ENCODE results near the gene EXOC5. TPM values are rescaled to one million over a fixed set of nuclear protein-coding genes. Genes with fewer than 3 reads are reported as not detected.

Gene EXOC5
- total and polyA plus RNA-seq, 9 donors = 37.8 to 64.7 (median 57.9) TPM

DNA sequence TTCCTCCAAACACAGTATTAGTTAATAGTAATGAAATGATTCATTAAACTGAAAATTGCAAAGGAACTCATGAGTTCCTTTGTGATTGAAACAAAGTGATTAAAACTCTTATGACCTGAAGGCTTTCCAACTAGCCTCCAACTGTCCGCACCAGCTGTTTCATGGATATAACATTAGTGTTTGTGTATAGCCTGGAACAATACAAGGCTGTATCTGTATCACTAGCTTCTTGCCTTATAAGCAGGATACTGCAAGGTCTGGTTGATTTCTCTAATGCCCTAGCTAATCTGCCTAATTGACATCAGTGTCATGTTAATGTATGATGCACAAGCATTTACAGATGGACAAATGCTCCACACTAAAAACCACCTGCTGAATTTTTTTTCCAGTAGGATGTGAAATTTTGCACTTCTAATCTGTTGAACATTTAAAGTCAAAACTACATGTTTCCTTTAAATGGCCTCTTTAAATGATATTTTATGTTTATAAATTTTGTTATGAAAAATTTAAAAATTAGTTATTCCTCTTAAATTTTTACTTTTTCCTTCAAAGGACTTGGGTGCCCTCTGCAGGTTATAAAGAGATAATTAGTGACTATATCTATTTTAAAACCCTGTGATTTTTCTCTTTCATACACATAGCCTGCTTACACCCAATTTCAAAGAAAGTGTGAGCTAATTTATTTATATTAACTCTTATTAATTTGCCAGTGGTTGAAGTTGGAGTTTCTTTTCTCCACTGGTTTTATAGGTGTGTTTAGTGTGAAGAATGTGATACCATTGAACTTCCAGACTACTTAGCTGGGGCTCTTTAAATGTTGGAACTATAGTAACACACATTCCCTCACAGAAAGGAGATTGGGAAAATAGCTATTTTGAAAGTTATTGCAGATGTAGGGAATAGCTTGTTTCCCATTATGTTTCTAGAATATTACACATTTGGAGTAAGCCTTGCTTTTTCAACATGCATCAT is 25.4 kb upstream of the EXOC5 start:
- no peaks in the 10 kb centered on the region for H3K4me1 ChIP-seq (ENCODE audit: control insufficient read depth, insufficient read depth, low read length)
- no CpG with 5 or more reads among the region's 1 CpG for WGBS (ENCODE audit: insufficient coverage)
- H3K4me3 ChIP-seq (ENCODE audit: low read length) = no peak overlapping the region
- peak; percentile 12 for DNase-seq
- H3K36me3 ChIP-seq (ENCODE audit: control insufficient read depth, insufficient read depth, low read length) = no peaks in the 10 kb centered on the region
- no peaks in the 10 kb centered on the region for H3K27me3 ChIP-seq (ENCODE audit: control insufficient read depth, insufficient read depth, low read length)
- H3K9me3 ChIP-seq (replicated peaks; ENCODE audit: control insufficient read depth, low read depth, low read length) = no peaks in the 10 kb centered on the region
- H3K27ac ChIP-seq (ENCODE audit: low read length) = no peak overlapping the region

DNA sequence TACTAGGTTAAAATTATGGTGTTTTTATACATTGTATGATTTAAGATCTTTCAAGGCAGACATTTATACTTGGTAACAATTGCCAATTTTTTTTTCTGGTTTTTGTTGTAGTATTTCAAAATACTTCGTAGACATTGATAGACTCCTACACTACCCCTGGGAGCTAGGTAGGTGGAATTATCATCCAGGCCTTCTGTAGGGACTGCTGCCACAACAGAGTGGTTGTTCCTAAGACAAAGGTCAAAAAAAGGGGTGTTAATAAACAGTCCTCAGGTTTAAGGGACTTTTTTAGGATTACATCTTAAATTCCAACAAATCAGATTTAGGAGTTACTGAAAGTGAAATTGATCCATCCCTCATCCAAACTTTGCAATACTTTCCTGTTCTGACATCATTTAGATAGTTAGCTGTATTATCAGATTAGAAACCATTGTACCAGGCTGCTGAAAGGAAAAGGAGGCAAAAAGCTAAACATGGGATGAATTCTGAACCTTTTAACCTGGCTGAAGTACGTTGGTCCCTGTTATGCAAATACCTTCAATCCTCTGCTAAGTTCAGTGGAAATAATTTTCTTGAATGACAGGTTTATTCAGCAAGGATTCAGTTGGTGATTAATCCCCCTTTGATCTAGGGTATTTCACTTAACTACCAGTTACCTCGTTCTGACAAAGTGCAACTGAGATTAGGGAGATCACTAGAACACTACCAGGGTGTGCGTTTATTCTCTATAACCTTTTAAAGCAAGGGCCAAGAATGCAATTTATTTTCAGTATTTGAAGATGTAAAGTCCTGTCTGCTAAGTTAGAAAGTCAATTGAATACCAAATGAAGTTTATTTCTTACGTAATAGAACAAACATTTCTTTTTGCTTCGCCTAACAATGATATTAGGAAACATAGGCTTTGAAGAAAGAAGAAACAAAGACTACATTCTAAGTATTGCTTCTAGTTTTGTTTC is 23.3 kb upstream of the EXOC5 start:
- no peak for DNase-seq
- Histone ChIP-seq H3K27me3 (ENCODE audit: control insufficient read depth, insufficient read depth, low read length) (no peaks in the 10 kb centered on the region), H3K4me1 (ENCODE audit: control insufficient read depth, insufficient read depth, low read length) (no peaks in the 10 kb centered on the region), H3K27ac (ENCODE audit: low read length) (no peak overlapping the region), H3K36me3 (ENCODE audit: control insufficient read depth, insufficient read depth, low read length) (peaks cover 3% of the 10 kb centered on the region), H3K9me3 (replicated peaks; ENCODE audit: control insufficient read depth, low read depth, low read length) (no peaks in the 10 kb centered on the region), H3K4me3 (ENCODE audit: low read length) (no peak overlapping the region)
- no CpG with 5 or more reads among the region's 6 CpGs for WGBS (ENCODE audit: insufficient coverage)

DNA sequence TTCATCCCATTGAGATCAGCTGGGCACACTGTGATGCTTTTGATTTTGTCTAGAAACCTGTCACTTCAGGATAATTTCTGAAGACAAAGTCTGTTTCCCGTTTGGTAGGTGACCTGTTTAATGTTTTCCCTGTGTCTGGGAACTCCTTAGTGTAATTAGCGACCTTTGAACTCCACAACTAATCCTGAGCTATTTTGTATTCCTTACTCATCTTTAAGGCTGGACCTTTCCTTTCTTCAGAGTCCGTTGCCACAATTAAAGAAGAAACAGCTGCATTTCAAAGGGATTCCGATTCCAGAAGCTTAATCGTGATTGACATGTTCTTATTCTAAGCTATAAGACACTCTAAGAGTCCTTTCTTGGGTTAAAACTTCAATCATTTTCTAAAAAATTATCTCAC is 22.0 kb upstream of the EXOC5 start:
- Histone ChIP-seq H3K27me3 (ENCODE audit: control insufficient read depth, insufficient read depth, low read length) (no peaks in the 10 kb centered on the region), H3K27ac (ENCODE audit: low read length) (no peak overlapping the region), H3K36me3 (ENCODE audit: control insufficient read depth, insufficient read depth, low read length) (peaks cover 3% of the 10 kb centered on the region), H3K9me3 (replicated peaks; ENCODE audit: control insufficient read depth, low read depth, low read length) (no peaks in the 10 kb centered on the region), H3K4me3 (ENCODE audit: low read length) (no peak overlapping the region), H3K4me1 (ENCODE audit: control insufficient read depth, insufficient read depth, low read length) (no peaks in the 10 kb centered on the region)
- 47% methylated on average over 2 of the region's 5 CpGs for whole genome bisulfite sequencing (ENCODE audit: insufficient coverage)
- DNase-seq = no peak

DNA sequence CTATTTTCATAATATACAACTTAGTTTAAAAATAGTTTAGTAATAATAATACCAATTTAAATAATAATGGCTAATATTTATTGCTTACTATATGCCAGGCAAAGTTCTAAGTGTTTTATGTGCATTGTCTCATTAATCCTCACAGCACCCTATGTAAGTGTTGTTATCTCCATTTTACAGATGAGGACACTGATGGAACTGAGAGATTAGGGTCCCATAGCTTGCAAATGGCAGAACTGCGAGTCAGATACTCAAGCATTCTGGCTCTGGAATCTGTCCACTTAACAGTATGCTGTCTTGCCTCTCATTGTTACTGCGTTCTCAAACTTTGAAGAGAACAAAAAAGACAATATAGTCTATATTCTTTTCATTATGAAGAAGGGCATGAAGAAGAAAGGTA is 19.0 kb upstream of the EXOC5 start:
- H3K27me3 ChIP-seq (ENCODE audit: control insufficient read depth, insufficient read depth, low read length) = no peaks in the 10 kb centered on the region
- H3K4me1 ChIP-seq (ENCODE audit: control insufficient read depth, insufficient read depth, low read length) = no peaks in the 10 kb centered on the region
- H3K36me3 ChIP-seq (ENCODE audit: control insufficient read depth, insufficient read depth, low read length) = peaks cover 13% of the 10 kb centered on the region
- no peak overlapping the region for H3K27ac ChIP-seq (ENCODE audit: low read length)
- H3K4me3 ChIP-seq (ENCODE audit: low read length) = no peak overlapping the region
- no peaks in the 10 kb centered on the region for H3K9me3 ChIP-seq (replicated peaks; ENCODE audit: control insufficient read depth, low read depth, low read length)
- no CpG with 5 or more reads among the region's 2 CpGs for WGBS (ENCODE audit: insufficient coverage)
- DNase-seq = no peak

DNA sequence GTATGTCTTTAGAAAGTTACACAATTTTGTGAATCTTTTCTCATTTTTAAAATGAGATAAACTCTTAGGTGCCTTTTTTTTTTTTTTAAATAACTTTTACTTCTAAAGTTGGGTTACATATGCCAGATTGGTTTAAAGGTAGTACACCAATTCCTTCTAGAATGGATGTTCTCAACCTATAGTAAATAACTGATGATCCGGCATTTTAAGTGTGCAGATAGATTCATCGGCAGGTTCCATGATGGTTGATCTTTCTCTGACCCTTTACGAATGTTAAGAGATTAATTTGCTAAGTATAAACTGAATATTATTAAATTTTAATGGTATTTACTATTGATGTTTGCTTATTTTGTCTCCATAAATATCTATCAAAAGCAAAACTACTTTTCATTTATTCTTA is 8.4 kb upstream of the EXOC5 start:
- no CpG with 5 or more reads among the region's 3 CpGs for whole genome bisulfite sequencing (ENCODE audit: insufficient coverage)
- DNase-seq = no peak

DNA sequence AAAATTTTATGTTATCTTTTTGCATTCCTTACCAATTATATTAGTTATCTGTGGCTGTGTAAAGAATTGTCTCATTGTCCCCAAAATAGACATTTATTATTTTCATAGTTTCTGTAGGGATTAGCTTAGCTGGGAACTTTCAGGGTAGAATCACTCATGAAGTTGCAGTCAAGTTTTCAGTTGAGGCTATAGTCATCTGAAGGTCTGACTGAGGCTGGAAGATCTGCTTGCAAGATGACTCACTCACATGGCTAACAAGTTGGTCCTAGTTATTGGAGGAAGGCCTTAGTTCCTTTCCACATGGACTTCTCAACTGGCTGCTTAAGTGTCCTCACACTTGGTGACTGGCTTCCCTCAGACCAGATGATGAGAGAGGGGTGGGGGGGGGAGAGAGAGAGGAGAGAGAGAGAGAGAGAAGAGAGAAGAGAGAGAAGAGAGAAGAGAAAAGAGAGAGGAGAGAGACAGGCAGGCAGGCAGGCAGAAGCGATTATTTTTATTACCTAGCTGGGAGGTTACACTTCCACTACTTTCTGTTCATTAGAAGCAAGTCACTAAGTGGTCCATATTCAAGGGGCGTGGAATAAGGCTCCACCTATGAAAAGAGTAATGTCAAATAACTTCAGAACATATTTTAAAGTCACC is 6.4 kb upstream of the EXOC5 start:
- Histone ChIP-seq H3K36me3 (ENCODE audit: control insufficient read depth, insufficient read depth, low read length) (peaks cover 11% of the 10 kb centered on the region), H3K27me3 (ENCODE audit: control insufficient read depth, insufficient read depth, low read length) (no peaks in the 10 kb centered on the region), H3K9me3 (replicated peaks; ENCODE audit: control insufficient read depth, low read depth, low read length) (no peaks in the 10 kb centered on the region), H3K4me1 (ENCODE audit: control insufficient read depth, insufficient read depth, low read length) (peaks cover 2% of the 10 kb centered on the region), H3K27ac (ENCODE audit: low read length) (no peak overlapping the region), H3K4me3 (ENCODE audit: low read length) (no peak overlapping the region)
- WGBS (ENCODE audit: insufficient coverage) = no CpG with 5 or more reads among the region's 2 CpGs
- no peak for DNase-seq

More for the DNA sequence above, 8.4 kb upstream of the EXOC5 start:
- no peak overlapping the region for H3K4me3 ChIP-seq (ENCODE audit: low read length)
- H3K27me3 ChIP-seq (ENCODE audit: control insufficient read depth, insufficient read depth, low read length) = no peaks in the 10 kb centered on the region
- H3K27ac ChIP-seq (ENCODE audit: low read length) = no peak overlapping the region
- H3K36me3 ChIP-seq (ENCODE audit: control insufficient read depth, insufficient read depth, low read length) = peaks cover 16% of the 10 kb centered on the region
- H3K4me1 ChIP-seq (ENCODE audit: control insufficient read depth, insufficient read depth, low read length) = no peaks in the 10 kb centered on the region
- no peaks in the 10 kb centered on the region for H3K9me3 ChIP-seq (replicated peaks; ENCODE audit: control insufficient read depth, low read depth, low read length)

DNA sequence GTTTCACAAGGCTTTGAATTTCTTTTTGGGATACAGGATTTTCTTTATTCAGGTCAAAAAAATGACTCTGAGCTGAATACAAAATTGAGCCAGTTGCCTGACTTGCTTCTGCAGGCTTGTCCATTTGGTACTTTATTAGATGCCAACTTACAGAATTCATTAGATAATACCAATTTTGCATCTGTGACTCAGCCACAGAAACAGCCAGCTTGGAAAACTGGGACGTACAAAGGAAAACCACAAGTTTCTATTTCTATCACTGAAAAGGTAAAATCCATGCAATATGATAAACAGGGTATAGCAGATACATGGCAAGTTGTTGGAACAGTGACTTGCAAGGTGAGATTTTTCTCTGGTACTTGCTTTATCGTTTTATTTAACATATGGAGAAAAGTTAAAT is 5.8 kb upstream of the EXOC5 start:
- no peak for DNase-seq
- peaks cover 11% of the 10 kb centered on the region for H3K36me3 ChIP-seq (ENCODE audit: control insufficient read depth, insufficient read depth, low read length)
- H3K4me1 ChIP-seq (ENCODE audit: control insufficient read depth, insufficient read depth, low read length) = peaks cover 2% of the 10 kb centered on the region
- no peak overlapping the region for H3K27ac ChIP-seq (ENCODE audit: low read length)
- WGBS (ENCODE audit: insufficient coverage) = no CpG with 5 or more reads among the region's 2 CpGs
- H3K9me3 ChIP-seq (replicated peaks; ENCODE audit: control insufficient read depth, low read depth, low read length) = no peaks in the 10 kb centered on the region
- H3K27me3 ChIP-seq (ENCODE audit: control insufficient read depth, insufficient read depth, low read length) = no peaks in the 10 kb centered on the region
- no peak overlapping the region for H3K4me3 ChIP-seq (ENCODE audit: low read length)

DNA sequence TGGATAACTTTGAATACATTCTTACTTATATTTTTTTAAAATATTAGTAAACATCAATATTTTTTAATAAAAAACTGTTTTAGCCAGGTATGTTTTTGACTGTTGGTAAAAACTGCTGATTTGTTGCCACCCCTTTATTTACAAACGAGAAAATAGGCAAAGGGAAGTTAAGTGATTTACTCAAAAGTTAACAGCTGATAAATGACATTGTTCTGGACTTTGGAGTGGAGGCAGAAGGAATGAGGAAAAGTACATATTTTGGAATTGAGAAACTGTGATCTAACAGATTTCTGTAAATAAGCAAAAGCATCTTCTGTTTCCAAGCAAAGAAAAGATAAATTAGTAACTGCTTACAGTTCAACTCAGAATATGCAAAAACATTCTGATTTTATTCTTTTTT is 4.5 kb upstream of the EXOC5 start:
- Histone ChIP-seq H3K27me3 (ENCODE audit: control insufficient read depth, insufficient read depth, low read length) (no peaks in the 10 kb centered on the region), H3K36me3 (ENCODE audit: control insufficient read depth, insufficient read depth, low read length) (peaks cover 9% of the 10 kb centered on the region), H3K27ac (ENCODE audit: low read length) (no peak overlapping the region), H3K9me3 (replicated peaks; ENCODE audit: control insufficient read depth, low read depth, low read length) (no peaks in the 10 kb centered on the region), H3K4me3 (ENCODE audit: low read length) (no peak overlapping the region), H3K4me1 (ENCODE audit: control insufficient read depth, insufficient read depth, low read length) (peaks cover 2% of the 10 kb centered on the region)
- no peak for DNase-seq
- WGBS (ENCODE audit: insufficient coverage) = no CpG with 5 or more reads among the region's 1 CpG

DNA sequence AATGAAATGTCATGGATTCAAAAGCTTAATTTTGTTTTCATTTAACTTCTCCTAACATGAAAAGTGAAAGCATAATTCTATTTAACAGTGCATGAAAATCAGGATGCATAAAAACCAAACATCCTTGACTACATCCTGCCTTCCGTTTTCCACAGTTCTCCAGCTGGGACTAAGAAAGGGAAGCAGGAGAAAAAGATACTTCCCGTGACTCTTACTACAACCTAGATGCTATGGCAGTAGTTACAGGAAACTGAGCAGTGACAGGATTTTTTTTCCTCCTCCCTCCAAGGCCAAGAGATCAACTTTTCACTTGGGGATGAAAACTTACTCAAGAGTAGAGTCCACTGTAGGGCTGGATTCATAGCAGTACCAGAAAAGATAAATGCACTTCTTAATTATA is 2.6 kb downstream of the EXOC5 start:
- Histone ChIP-seq H3K27ac (ENCODE audit: low read length) (no peak overlapping the region), H3K27me3 (ENCODE audit: control insufficient read depth, insufficient read depth, low read length) (no peaks in the 10 kb centered on the region), H3K9me3 (replicated peaks; ENCODE audit: control insufficient read depth, low read depth, low read length) (no peaks in the 10 kb centered on the region), H3K4me3 (ENCODE audit: low read length) (no peak overlapping the region), H3K36me3 (ENCODE audit: control insufficient read depth, insufficient read depth, low read length) (no peaks in the 10 kb centered on the region), H3K4me1 (ENCODE audit: control insufficient read depth, insufficient read depth, low read length) (peaks cover under 1% of the 10 kb centered on the region)
- DNase-seq = peak; percentile 43
- no CpG with 5 or more reads among the region's 2 CpGs for WGBS (ENCODE audit: insufficient coverage)

DNA sequence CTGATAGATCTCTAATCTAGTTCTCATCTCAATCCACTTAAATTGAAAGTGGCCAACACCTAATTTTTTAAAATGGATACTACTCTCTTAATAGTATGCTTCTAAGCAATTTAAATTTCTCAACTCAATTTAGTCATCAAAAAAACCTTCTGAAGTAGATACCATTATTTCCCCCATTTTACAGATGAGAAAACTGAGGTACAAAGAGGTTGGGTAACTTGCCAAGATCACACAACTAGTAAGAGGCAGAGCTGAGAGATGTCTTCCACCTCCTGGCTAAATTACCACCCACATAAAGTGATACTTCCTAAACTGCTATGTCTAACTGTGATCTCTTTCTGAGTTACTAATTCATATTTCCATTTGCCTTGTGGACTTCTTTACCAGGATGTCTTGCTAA is 6.6 kb downstream of the EXOC5 start:
- Histone ChIP-seq H3K27me3 (ENCODE audit: control insufficient read depth, insufficient read depth, low read length) (no peaks in the 10 kb centered on the region), H3K9me3 (replicated peaks; ENCODE audit: control insufficient read depth, low read depth, low read length) (peaks cover 2% of the 10 kb centered on the region), H3K4me3 (ENCODE audit: low read length) (no peak overlapping the region), H3K36me3 (ENCODE audit: control insufficient read depth, insufficient read depth, low read length) (no peaks in the 10 kb centered on the region), H3K27ac (ENCODE audit: low read length) (no peak overlapping the region), H3K4me1 (ENCODE audit: control insufficient read depth, insufficient read depth, low read length) (no peaks in the 10 kb centered on the region)
- no peak for DNase-seq
